AG04450 (cell line): ENCODE results near the gene AKAP6. TPM values are rescaled to one million over a fixed set of nuclear protein-coding genes. Genes with fewer than 3 reads are reported as not detected.

Source experiments
- CTCF ChIA-PET: fragments of 300-600, 350-600 bp; formaldehyde crosslinking; extraction: SDS; loops from one replicate; lab custom pipeline; 2022; ENCODE audit warnings: antibody characterized with exemption, inconsistent platforms; lab: Charles Lee
- POLR2A ChIA-PET: fragments of 350-600 bp; formaldehyde crosslinking; extraction: SDS; loops from one replicate; lab custom pipeline; 2021; ENCODE audit warnings: antibody characterized with exemption, inconsistent platforms; lab: Yijun Ruan, JAX
- DNase-seq: peaks from one replicate; pipeline ENCODE4 v3.0.0-alpha.2; 2011; ENCODE audit warnings: low read depth, low spot score
- H3K27ac ChIP-seq: one replicate; pipeline ENCODE4 v1.5.1; 2012; ENCODE audit warnings: low read depth, low read length, control low read depth
- H3K27me3 ChIP-seq: one replicate; pipeline ENCODE4 v1.6.0; 2012; ENCODE audit warnings: low read length; ENCODE audit not compliant: control insufficient read depth, insufficient read depth
- H3K4me3 ChIP-seq: 2 replicates; pipeline ENCODE4 v1.5.1; 2011; ENCODE audit warnings: mild to moderate bottlenecking, low read depth, low read length, control low read depth
- H3K9me3 ChIP-seq: 2 replicates; pipeline ENCODE4 v1.5.1; 2012; ENCODE audit warnings: low read length; ENCODE audit not compliant: control insufficient read depth, insufficient read depth
- polyA plus RNA-seq: library from polyadenylated mRNA; depleted of rRNA; stranded (reverse); fragments of >200 nt; gene quantifications from 2 replicates; pipeline ENCODE4 v1.2.3, GENCODE V29; 2011
- TF ChIP-seq, protein P1 (sequence below): IDR thresholded peaks from 2 replicates; pipeline ENCODE4 v1.5.1; 2011; ENCODE audit warnings: low read depth, low read length, control low read depth, inconsistent platforms

The AKAP6 gene
- polyA plus RNA-seq, 1 experiment: 0.78 TPM

DNA sequence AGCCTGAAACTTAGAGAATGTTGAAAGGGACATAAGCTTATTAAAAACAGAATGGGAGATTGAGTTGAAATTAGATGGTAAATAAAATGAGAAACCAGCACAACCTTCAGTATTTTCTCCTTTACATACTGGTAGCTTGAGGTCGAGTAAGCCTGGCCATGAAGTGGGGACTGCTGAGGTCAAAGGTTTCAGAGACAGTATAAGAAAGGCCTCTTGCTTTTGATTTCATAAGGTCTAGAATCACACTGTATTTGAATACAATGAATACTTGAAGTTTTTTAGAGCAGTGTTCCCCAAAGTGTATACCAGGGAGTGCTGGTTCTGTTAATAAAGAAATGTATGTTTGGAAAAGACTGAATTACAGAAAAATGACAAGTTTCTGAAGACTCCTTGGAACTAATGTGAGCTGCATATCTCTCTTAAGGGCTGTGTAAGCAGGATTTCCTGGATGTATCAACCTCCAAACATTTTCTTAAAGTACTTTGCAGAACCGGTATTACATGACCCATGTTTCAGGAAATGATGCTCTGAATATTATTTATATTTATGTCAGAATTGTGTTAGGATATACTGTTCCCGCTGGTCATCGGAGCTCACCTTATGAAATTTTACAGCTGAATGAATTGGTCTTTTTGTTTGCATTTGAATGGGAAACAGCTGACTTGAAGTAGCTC, 85.0 kb downstream of the AKAP6 start:
- TF ChIP-seq, protein P1, sequence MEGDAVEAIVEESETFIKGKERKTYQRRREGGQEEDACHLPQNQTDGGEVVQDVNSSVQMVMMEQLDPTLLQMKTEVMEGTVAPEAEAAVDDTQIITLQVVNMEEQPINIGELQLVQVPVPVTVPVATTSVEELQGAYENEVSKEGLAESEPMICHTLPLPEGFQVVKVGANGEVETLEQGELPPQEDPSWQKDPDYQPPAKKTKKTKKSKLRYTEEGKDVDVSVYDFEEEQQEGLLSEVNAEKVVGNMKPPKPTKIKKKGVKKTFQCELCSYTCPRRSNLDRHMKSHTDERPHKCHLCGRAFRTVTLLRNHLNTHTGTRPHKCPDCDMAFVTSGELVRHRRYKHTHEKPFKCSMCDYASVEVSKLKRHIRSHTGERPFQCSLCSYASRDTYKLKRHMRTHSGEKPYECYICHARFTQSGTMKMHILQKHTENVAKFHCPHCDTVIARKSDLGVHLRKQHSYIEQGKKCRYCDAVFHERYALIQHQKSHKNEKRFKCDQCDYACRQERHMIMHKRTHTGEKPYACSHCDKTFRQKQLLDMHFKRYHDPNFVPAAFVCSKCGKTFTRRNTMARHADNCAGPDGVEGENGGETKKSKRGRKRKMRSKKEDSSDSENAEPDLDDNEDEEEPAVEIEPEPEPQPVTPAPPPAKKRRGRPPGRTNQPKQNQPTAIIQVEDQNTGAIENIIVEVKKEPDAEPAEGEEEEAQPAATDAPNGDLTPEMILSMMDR: no peak
- Histone ChIP-seq H3K27me3 (no peaks in the 10 kb centered on the region), H3K4me3 (no peak overlapping the region), H3K27ac (no peak overlapping the region), H3K9me3 (no peaks in the 10 kb centered on the region)
- POLR2A ChIA-PET: no interaction called here
- no peak for DNase-seq
- CTCF ChIA-PET: interaction anchor here (1.5 kb wide), 1 partner anchor 100 kb away, joined by 6 read pairs; no protein-coding TSS in a partner anchor

DNA sequence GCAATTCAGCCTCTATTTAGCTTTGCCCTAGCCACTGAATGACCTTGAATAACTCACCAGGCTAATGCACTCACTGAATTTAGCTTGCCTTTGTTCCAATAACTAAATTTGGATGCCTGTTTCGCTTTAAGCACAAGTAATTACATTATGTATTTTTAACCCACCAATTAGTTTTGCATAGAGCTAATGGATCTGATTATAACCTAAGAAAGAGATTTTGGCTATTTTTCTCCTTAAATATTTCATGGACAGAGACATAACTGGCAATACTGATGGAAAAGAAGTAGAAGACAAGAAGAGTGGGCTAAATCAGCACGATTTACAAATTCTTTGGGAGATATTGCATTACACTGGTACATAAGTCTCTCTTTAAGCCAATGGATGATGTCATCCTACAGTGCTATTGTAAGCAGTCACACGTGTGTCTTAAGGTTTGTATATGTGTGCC, 85.7 kb downstream of the AKAP6 start:
- ChIA-PET POLR2A (no interaction called here), CTCF (interaction anchor here (1.5 kb wide), 1 partner anchor 99 kb away, joined by 6 read pairs; no protein-coding TSS in a partner anchor)
- no peak for DNase-seq
- TF ChIP-seq, protein P1: no peak
- H3K27ac ChIP-seq: no peak overlapping the region
- no peaks in the 10 kb centered on the region for H3K9me3 ChIP-seq
- H3K4me3 ChIP-seq: no peak overlapping the region
- no peaks in the 10 kb centered on the region for H3K27me3 ChIP-seq

DNA sequence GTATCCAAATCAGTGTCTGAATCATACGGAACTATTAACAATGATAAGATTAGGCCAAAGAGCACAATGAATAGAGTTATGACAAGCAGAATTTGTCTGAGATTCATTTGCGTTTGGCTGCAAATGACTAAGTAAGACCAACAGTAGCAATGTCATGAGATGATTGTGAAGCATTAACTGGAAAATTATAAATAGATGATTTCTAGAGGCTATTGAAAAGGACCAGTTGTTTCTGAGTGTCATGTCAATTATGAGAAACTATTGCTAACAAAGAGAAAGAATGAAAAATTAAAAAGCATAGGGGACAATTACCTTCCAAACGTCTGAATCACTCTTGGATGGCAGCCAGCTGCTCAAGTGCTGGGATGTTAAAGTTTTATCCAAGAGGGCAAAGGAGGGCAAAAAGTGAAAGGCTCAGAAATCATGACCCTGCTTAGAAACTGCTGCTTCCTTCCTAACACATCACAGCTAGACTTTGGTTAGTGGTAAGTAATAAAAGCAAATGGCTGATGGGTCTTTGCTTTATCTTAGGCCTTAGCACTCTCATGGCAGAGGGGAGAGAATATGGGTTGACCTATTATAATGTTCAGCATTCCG, 89.0 kb downstream of the AKAP6 start:
- no peak overlapping the region for H3K27ac ChIP-seq
- ChIA-PET CTCF (no interaction called here), POLR2A (no interaction called here)
- H3K4me3 ChIP-seq: no peak overlapping the region
- TF ChIP-seq, protein P1: no peak
- H3K27me3 ChIP-seq: no peaks in the 10 kb centered on the region
- DNase-seq: no peak
- no peaks in the 10 kb centered on the region for H3K9me3 ChIP-seq

DNA sequence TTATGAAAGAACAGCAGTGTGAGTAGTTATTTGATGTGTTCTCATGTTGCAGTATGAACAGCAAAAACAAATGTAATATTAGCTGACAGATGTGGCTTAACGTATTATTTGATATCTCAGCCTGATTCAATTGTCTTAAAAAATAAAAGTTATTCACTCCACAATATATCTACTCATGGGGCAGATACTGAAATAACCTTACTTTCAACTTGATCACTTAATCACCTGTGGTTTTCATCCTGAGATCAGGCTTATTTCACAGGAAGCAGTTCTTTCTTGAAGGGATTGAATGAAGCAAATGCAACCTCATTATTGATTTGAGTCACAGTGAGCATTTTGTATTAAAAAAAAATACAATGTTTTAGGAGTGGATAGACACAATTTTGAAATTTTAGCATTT, 90.3 kb downstream of the AKAP6 start:
- ChIA-PET POLR2A (no interaction called here), CTCF (interaction anchor here (1.0 kb wide), 1 partner anchor 94 kb away, joined by 3 read pairs; no protein-coding TSS in a partner anchor)
- no peaks in the 10 kb centered on the region for H3K27me3 ChIP-seq
- H3K4me3 ChIP-seq: no peak overlapping the region
- TF ChIP-seq, protein P1: no peak
- DNase-seq: no peak
- H3K27ac ChIP-seq: no peak overlapping the region
- H3K9me3 ChIP-seq: no peaks in the 10 kb centered on the region

DNA sequence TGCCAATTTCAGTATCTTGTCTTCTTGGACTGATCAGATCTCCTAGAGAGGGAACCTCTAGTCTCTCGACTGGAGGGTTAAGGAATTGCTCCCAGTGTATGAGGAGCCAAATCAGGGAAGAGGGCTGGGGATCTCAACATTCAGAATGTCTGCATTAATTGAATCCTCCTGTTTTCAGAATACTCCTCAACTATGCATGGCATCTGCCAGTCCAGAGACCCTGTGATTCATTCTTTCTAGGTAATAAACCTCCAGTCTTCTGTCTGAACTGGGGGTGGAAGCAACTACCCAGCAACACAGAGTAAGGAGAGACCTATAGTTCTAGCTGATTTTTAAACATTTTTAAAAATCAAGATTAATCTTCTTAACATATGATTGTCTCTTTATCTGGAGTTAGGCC, 92.7 kb downstream of the AKAP6 start:
- no peak overlapping the region for H3K4me3 ChIP-seq
- no peak overlapping the region for H3K27ac ChIP-seq
- no peaks in the 10 kb centered on the region for H3K27me3 ChIP-seq
- CTCF ChIA-PET: interaction anchor here (0.6 kb wide), 1 partner anchor 53 kb away, joined by 3 read pairs; no protein-coding TSS in a partner anchor
- POLR2A ChIA-PET: no interaction called here
- H3K9me3 ChIP-seq: no peaks in the 10 kb centered on the region
- TF ChIP-seq, protein P1: no peak
- no peak for DNase-seq
